Spleen (tissue), 7 donors: ENCODE results near the gene TRIO.

ENCODE experiments used
- CTCF ChIP-seq, 11 experiments: fragments of 200-600 bp in 7 of 11; fragments of 450-650 bp in 4 of 11; sonication (generic) in 4 of 11; IDR thresholded peaks in 8 of 11; conservative IDR thresholded peaks in 3 of 11; 1 replicate in 7 of 11; 2 replicates in 4 of 11; pipeline versions ENCODE4 v1.4.0 to v1.8.0; 2016 to 2021; ENCODE audit warnings: antibody characterized with exemption in 11 of 11, inconsistent platforms in 4 of 11, mild to moderate bottlenecking in 1 of 11
- POLR2A ChIP-seq, 3 donors: fragments of 450-650 bp; IDR thresholded peaks; one replicate each; pipeline ENCODE4 v1.5.1; 2017; ENCODE audit warnings: antibody characterized with exemption in 3 of 3, mild to moderate bottlenecking in 1 of 3
- donor health status: DM: no; HTN: no; CAD: no; lungs with moderate emphysema.
- donor health status: DM: no; HTN: no; CAD: no.
- donor health status: DM: no; HTN: no; CAD: no.

GRCh38 chr5:14109771-14110170 lies 33.4 kb upstream of the TRIO start:
- TF ChIP-seq CTCF (IDR thresholded peaks at IDR 0.05 in 8 of 11, conservative IDR thresholded peaks at IDR 0.05 in 3 of 11), result no peak
- TF ChIP-seq POLR2A (IDR thresholded peaks at IDR 0.05), result no peak
